H1 (cell line): ENCODE measurements around the gene CHN2. TPM values are rescaled to one million over a fixed set of nuclear protein-coding genes. Genes with fewer than 3 reads are reported as not detected.

ENCODE experiments used
- CTCF ChIA-PET: fragments of 300-600 bp; sonication (Branson Sonifier 250); formaldehyde crosslinking; loops from one replicate; lab custom pipeline; 2021; ENCODE audit not compliant: partially characterized antibody; lab: Charles Lee
- POLR2A ChIA-PET: fragments of 300-600 bp; sonication (Branson Sonifier 250); formaldehyde crosslinking; loops from one replicate; lab custom pipeline; 2021; ENCODE audit warnings: inconsistent platforms; ENCODE audit not compliant: partially characterized antibody; lab: Charles Lee
- DNase-seq, 2 experiments: peaks; one replicate each; pipeline versions ENCODE4 v3.0.0 to v3.0.0-alpha.2; 2010 to 2022; ENCODE audit warnings: low spot score in 2 of 2, low read depth in 1 of 2, mixed read lengths in 1 of 2
- FAIRE-seq: peaks from 2 replicates; lab custom pipeline; 2011; peaks lifted over from hg19 to GRCh38; lab: Jason Lieb, UNC
- H2AFZ ChIP-seq: 2 replicates; pipeline ENCODE4 v1.8.1; 2012; ENCODE audit warnings: low read length, inconsistent platforms
- H2AK5ac ChIP-seq: 2 replicates; pipeline ENCODE4 v1.6.1; 2013; ENCODE audit warnings: low read depth, low read length
- H2BK120ac ChIP-seq: replicated peaks from 2 replicates; pipeline ENCODE3; 2013; ENCODE audit warnings: low read depth, low read length, inconsistent platforms
- H2BK12ac ChIP-seq: 2 replicates; pipeline ENCODE4 v1.6.1; 2013; ENCODE audit warnings: low read depth, low read length
- H2BK15ac ChIP-seq: 2 replicates; pipeline ENCODE4 v1.6.1; 2013; ENCODE audit warnings: low read length
- H2BK20ac ChIP-seq: 2 replicates; pipeline ENCODE4 v1.6.1; 2013; ENCODE audit warnings: low read length
- H2BK5ac ChIP-seq: 2 replicates; pipeline ENCODE4 v1.6.1; 2013; ENCODE audit warnings: low read depth, low read length
- H3K14ac ChIP-seq: 2 replicates; pipeline ENCODE4 v1.6.1; 2013; ENCODE audit warnings: inconsistent platforms; ENCODE audit not compliant: insufficient read length
- H3K18ac ChIP-seq: 2 replicates; pipeline ENCODE4 v1.6.1; 2013; ENCODE audit warnings: low read length; ENCODE audit errors: extremely low read depth
- H3K23ac ChIP-seq: 2 replicates; pipeline ENCODE4 v1.6.1; 2013; ENCODE audit warnings: inconsistent platforms; ENCODE audit not compliant: insufficient read length
- H3K23me2 ChIP-seq: 2 replicates; pipeline ENCODE4 v1.6.1; 2013; ENCODE audit warnings: low read depth, low read length
- H3K27ac ChIP-seq: 2 replicates; pipeline ENCODE4 v1.6.1; 2011; ENCODE audit warnings: low read depth, low read length, inconsistent platforms
- H3K27me3 ChIP-seq, 4 experiments: replicated peaks in 1 of 4; 1 replicate in 1 of 4; 2 replicates in 3 of 4; pipeline versions ENCODE4 v1.6.1 to v1.8.1; 2011 to 2013; ENCODE audit warnings: low read length in 3 of 4, mild to moderate bottlenecking in 3 of 4, inconsistent platforms in 2 of 4, mixed read lengths in 2 of 4, moderate library complexity in 1 of 4; ENCODE audit not compliant: control insufficient read depth in 3 of 4, insufficient read depth in 3 of 4; ENCODE audit errors: extremely low read depth in 1 of 4
- H3K36me3 ChIP-seq, 4 experiments: 2 replicates each; pipeline versions ENCODE4 v1.6.1 to v1.8.1; 2011 to 2013; ENCODE audit warnings: mild to moderate bottlenecking in 4 of 4, low read length in 3 of 4, moderate library complexity in 2 of 4, control low read depth in 1 of 4, inconsistent platforms in 1 of 4; ENCODE audit not compliant: insufficient read depth in 4 of 4, control insufficient read depth in 2 of 4
- H3K4ac ChIP-seq: replicated peaks from 2 replicates; pipeline ENCODE3; 2013; ENCODE audit warnings: low read length, low read depth, mixed read lengths, inconsistent platforms; ENCODE audit not compliant: insufficient read length
- H3K4me1 ChIP-seq, 4 experiments: replicated peaks in 1 of 4; 1 replicate in 1 of 4; 2 replicates in 3 of 4; pipeline versions ENCODE4 v1.6.1 to v1.8.1; 2011 to 2013; ENCODE audit warnings: low read length in 3 of 4, inconsistent platforms in 2 of 4, mixed read lengths in 1 of 4; ENCODE audit not compliant: insufficient read depth in 4 of 4, control insufficient read depth in 3 of 4
- H3K4me2 ChIP-seq, 2 experiments: 2 replicates each; pipeline versions ENCODE4 v1.6.1 to v1.8.1; 2011 to 2013; ENCODE audit warnings: low read depth in 2 of 2, low read length in 2 of 2, control low read depth in 1 of 2, inconsistent platforms in 1 of 2, mild to moderate bottlenecking in 1 of 2; ENCODE audit not compliant: insufficient read depth in 1 of 2
- H3K4me3 ChIP-seq, 4 experiments: fragments of 200-600, 300-600 bp in 1 of 4; sonication (generic), shearing (Covaris generic), sonication (Bioruptor Twin) in 1 of 4; 2 replicates each; pipeline versions ENCODE4 v1.5.1 to v1.8.1; 2011 to 2016; ENCODE audit warnings: low read length in 4 of 4, low read depth in 3 of 4, control low read depth in 2 of 4, inconsistent platforms in 2 of 4, mild to moderate bottlenecking in 2 of 4, mixed read lengths in 1 of 4, moderate library complexity in 1 of 4; ENCODE audit not compliant: insufficient read depth in 2 of 4; ENCODE audit errors: extremely low read depth in 1 of 4
- H3K56ac ChIP-seq: replicated peaks from 2 replicates; pipeline ENCODE3; 2013; ENCODE audit warnings: low read depth, mild to moderate bottlenecking, mixed read lengths, low read length, inconsistent platforms; ENCODE audit not compliant: insufficient read length
- H3K79me1 ChIP-seq: 2 replicates; pipeline ENCODE4 v1.6.1; 2013; ENCODE audit warnings: low read depth, low read length, control low read depth
- H3K79me2 ChIP-seq, 2 experiments: 2 replicates each; pipeline versions ENCODE4 v1.6.1 to v1.8.1; 2012 to 2013; ENCODE audit warnings: low read length in 2 of 2, mild to moderate bottlenecking in 2 of 2, inconsistent platforms in 1 of 2; ENCODE audit not compliant: insufficient read depth in 2 of 2, control insufficient read depth in 1 of 2
- H3K9ac ChIP-seq, 4 experiments: replicated peaks in 1 of 4; 1 replicate in 1 of 4; 2 replicates in 3 of 4; pipeline versions ENCODE4 v1.6.1 to v1.8.1; 2011 to 2013; ENCODE audit warnings: low read depth in 3 of 4, low read length in 3 of 4, control low read depth in 2 of 4, mild to moderate bottlenecking in 2 of 4, moderate library complexity in 2 of 4, inconsistent platforms in 1 of 4; ENCODE audit errors: extremely low read depth in 1 of 4
- H3K9me3 ChIP-seq, 2 experiments: 2 replicates each; pipeline versions ENCODE4 v1.6.1 to v1.8.1; 2012 to 2013; ENCODE audit warnings: mild to moderate bottlenecking in 2 of 2, moderate library complexity in 2 of 2, control low read depth in 1 of 2, inconsistent platforms in 1 of 2, low read depth in 1 of 2, low read length in 1 of 2, mixed read lengths in 1 of 2; ENCODE audit not compliant: insufficient read depth in 2 of 2
- H4K20me1 ChIP-seq, 2 experiments: replicated peaks in 1 of 2; 2 replicates each; pipeline versions ENCODE3 to v1.8.1; 2011 to 2013; ENCODE audit warnings: inconsistent platforms in 2 of 2, low read length in 2 of 2, mild to moderate bottlenecking in 1 of 2; ENCODE audit not compliant: insufficient read depth in 2 of 2, control insufficient read depth in 1 of 2
- H4K5ac ChIP-seq: 2 replicates; pipeline ENCODE4 v1.6.1; 2013; ENCODE audit warnings: low read length, low read depth, mixed read lengths, inconsistent platforms; ENCODE audit not compliant: insufficient read length
- H4K8ac ChIP-seq: 2 replicates; pipeline ENCODE4 v1.8.0; 2013; ENCODE audit warnings: mild to moderate bottlenecking, moderate library complexity, low read length, inconsistent platforms; ENCODE audit not compliant: insufficient read depth; ENCODE audit errors: extremely low read depth
- H4K91ac ChIP-seq: replicated peaks from 2 replicates; pipeline ENCODE3; 2013; ENCODE audit warnings: low read length, mixed read lengths, inconsistent platforms; ENCODE audit not compliant: insufficient read length
- ASH2L ChIP-seq: fragments of 200-600, 300-600 bp; sonication (generic); IDR thresholded peaks from one replicate; pipeline ENCODE4 v1.7.1; 2017; ENCODE audit warnings: low read length
- BACH1 ChIP-seq: IDR thresholded peaks from 2 replicates; pipeline ENCODE4 v1.6.1; 2012; ENCODE audit warnings: low read length, improper control_type of control experiment
- BCL11A ChIP-seq, 2 experiments: IDR thresholded peaks; one replicate each; pipeline ENCODE4 v1.6.1; 2011; ENCODE audit warnings: low read depth in 2 of 2, low read length in 2 of 2, mild to moderate bottlenecking in 2 of 2
- CTBP2 ChIP-seq: IDR thresholded peaks from 2 replicates; pipeline ENCODE4 v1.7.0; 2011; ENCODE audit warnings: borderline replicate concordance, mild to moderate bottlenecking, moderate library complexity, mixed read lengths, low read length; ENCODE audit not compliant: insufficient read depth, insufficient read length
- EP300 ChIP-seq, 2 experiments: IDR thresholded peaks; 1 replicate in 1 of 2; 2 replicates in 1 of 2; pipeline ENCODE4 v1.6.1; 2011 to 2012; ENCODE audit warnings: low read depth in 2 of 2, low read length in 2 of 2, mild to moderate bottlenecking in 2 of 2, borderline replicate concordance in 1 of 2, inconsistent platforms in 1 of 2, moderate library complexity in 1 of 2
- HDAC2 ChIP-seq, 2 experiments: fragments of 300-600 bp in 1 of 2; sonication (generic) in 1 of 2; IDR thresholded peaks; 2 replicates each; pipeline ENCODE4 v1.6.1; 2011 to 2012; ENCODE audit warnings: low read depth in 2 of 2, low read length in 2 of 2, mild to moderate bottlenecking in 2 of 2, moderate library complexity in 2 of 2, borderline replicate concordance in 1 of 2, inconsistent platforms in 1 of 2
- JUN ChIP-seq: IDR thresholded peaks from 2 replicates; pipeline ENCODE4 v1.6.1; 2011; ENCODE audit warnings: low read depth, mild to moderate bottlenecking, improper control_type of control experiment, low read length
- JUND ChIP-seq: IDR thresholded peaks from 2 replicates; pipeline ENCODE4 v1.6.1; 2011; ENCODE audit warnings: mild to moderate bottlenecking, improper control_type of control experiment, low read length
- SP1 ChIP-seq: IDR thresholded peaks from 2 replicates; pipeline ENCODE4 v1.6.1; 2011; ENCODE audit warnings: low read depth, low read length
- TAF1 ChIP-seq: IDR thresholded peaks from 2 replicates; pipeline ENCODE4 v1.6.1; 2011; ENCODE audit warnings: mild to moderate bottlenecking, low read depth, low read length
- TCF12 ChIP-seq: IDR thresholded peaks from 2 replicates; pipeline ENCODE4 v1.6.1; 2011; ENCODE audit warnings: low read depth, mild to moderate bottlenecking, low read length
- WGBS, 2 experiments: shearing (Covaris generic) in 1 of 2; methylation state at CpG; one replicate each; pipeline versions ENCODE4 v1.1.6 to v1.1.7; 2013 to 2015; ENCODE audit warnings: low lambda C conversion rate in 2 of 2, mixed read lengths in 2 of 2, inconsistent platforms in 1 of 2, low coverage in 1 of 2, missing lambda C conversion rate in 1 of 2; ENCODE audit not compliant: insufficient replicate concordance in 2 of 2, insufficient coverage in 1 of 2, insufficient read length in 1 of 2; ENCODE audit errors: extremely low coverage in 1 of 2, missing lambda C conversion rate in 1 of 2; 5-methylcytosine and 5-hydroxymethylcytosine counted together
- polyA plus RNA-seq, 7 experiments: library from polyadenylated mRNA; depleted of rRNA in 3 of 7; stranded (reverse) in 5 of 7; unstranded in 2 of 7; fragments of >200 nt in 5 of 7; fragments of 200-250 nt in 2 of 7; gene quantifications; 1 replicate in 5 of 7; 2 replicates in 1 of 7; 4 replicates in 1 of 7; pipeline versions ENCODE4 v1.2.1 to v1.2.3, GENCODE V29; 2011 to 2013; ENCODE audit warnings: missing spikeins in 2 of 7, mixed read lengths in 2 of 7
- total RNA-seq: library from RNA; stranded (reverse); fragmentation: NEBNext Ultra II Directional; extraction: Animal tissue kit (Norgen Biotek cat#: 25700); gene quantifications from 2 replicates; pipeline ENCODE4 v1.2.1, GENCODE V29; 2021
- TF ChIP-seq, protein P1 (sequence below), 3 experiments: IDR thresholded peaks; 1 replicate in 2 of 3; 2 replicates in 1 of 3; pipeline versions ENCODE4 v1.5.1 to v1.6.1; 2011; ENCODE audit warnings: low read length in 3 of 3, mild to moderate bottlenecking in 3 of 3, inconsistent platforms in 2 of 3, low read depth in 1 of 3, moderate library complexity in 1 of 3; ENCODE audit not compliant: insufficient read depth in 1 of 3; ENCODE audit errors: control extremely low read depth in 1 of 3

Gene CHN2
- total and polyA plus RNA-seq, 2 of the 8 experiments (the other 6 are each of a cell fraction or from before 2014, with no cell fraction given), result 2.9 to 4.8 TPM

DNA sequence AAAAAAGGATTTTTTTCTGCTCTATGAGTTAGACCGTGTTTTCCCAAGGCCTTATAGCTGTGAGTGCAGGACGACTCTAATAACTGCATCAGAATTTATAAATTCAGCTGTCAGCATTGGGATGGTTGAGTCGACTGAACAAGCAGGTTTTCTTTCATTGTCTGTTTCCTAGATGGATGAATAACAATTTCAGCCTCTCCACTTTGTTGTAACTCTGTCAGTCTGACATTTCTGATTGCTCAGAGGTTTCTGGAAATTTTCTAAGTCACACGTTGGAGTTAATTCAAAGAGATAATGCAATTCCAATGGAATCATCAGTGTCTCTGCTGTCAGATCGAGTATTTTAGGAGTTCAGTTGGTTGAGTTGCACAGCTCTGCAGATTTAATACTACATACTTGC is 159.2 kb downstream of the CHN2 start:
- Histone ChIP-seq H3K9me3 (no peaks in the 10 kb centered on the region), H3K56ac (no peak overlapping the region), H2BK20ac (no peak overlapping the region), H3K4me1 (no peaks in the 10 kb centered on the region), H3K79me2 (no peaks in the 10 kb centered on the region), H2BK120ac (no peak overlapping the region), H4K91ac (no peak overlapping the region), H3K4me2 (no peak overlapping the region), H3K14ac (no peak overlapping the region), H3K36me3 (no peaks in the 10 kb centered on the region), H3K4ac (no peak overlapping the region), H4K8ac (no peak overlapping the region), H2BK12ac (no peak overlapping the region), H4K5ac (no peak overlapping the region), H3K27ac (no peak overlapping the region), H2BK5ac (no peak overlapping the region), H3K23me2 (no peaks in the 10 kb centered on the region), H2AFZ (no peak overlapping the region), H2AK5ac (no peak overlapping the region), H4K20me1 (no peaks in the 10 kb centered on the region), H3K18ac (no peak overlapping the region), H3K4me3 (no peak overlapping the region), H3K9ac (no peak overlapping the region), H3K23ac (no peak overlapping the region), H3K79me1 (no peaks in the 10 kb centered on the region), H2BK15ac (no peak overlapping the region), H3K27me3 (no peaks in the 10 kb centered on the region)
- no peak for DNase-seq
- ChIA-PET POLR2A (interaction anchor here (1.3 kb wide), 1 partner anchor 35 kb away, joined by 4 read pairs; no protein-coding TSS in a partner anchor), CTCF (interaction anchor here (0.8 to 1.5 kb wide), 2 partner anchors 129 to 241 kb away, joined by 3 to 4 read pairs; no protein-coding TSS in a partner anchor)
- 89% methylated on average over 5 of the region's 5 CpGs; no CpG with 5 or more reads in 1 of the 2 experiments for WGBS, 2 experiments
- no peak for FAIRE-seq
- TF ChIP-seq EP300 (IDR thresholded peaks at IDR 0.05; ENCODE audit: borderline replicate concordance in 1 of 2, low read depth in 2 of 2, low read length in 2 of 2) (no peak), SP1 (no peak), BCL11A (IDR thresholded peaks at IDR 0.05; ENCODE audit: low read depth in 2 of 2, low read length in 2 of 2) (no peak), BACH1 (no peak), JUND (no peak), ASH2L (no peak), TCF12 (no peak), HDAC2 (IDR thresholded peaks at IDR 0.05; ENCODE audit: borderline replicate concordance in 1 of 2, low read depth in 2 of 2, low read length in 2 of 2) (no peak), TAF1 (no peak), CTBP2 (no peak), JUN (no peak)
- TF ChIP-seq, protein P1, sequence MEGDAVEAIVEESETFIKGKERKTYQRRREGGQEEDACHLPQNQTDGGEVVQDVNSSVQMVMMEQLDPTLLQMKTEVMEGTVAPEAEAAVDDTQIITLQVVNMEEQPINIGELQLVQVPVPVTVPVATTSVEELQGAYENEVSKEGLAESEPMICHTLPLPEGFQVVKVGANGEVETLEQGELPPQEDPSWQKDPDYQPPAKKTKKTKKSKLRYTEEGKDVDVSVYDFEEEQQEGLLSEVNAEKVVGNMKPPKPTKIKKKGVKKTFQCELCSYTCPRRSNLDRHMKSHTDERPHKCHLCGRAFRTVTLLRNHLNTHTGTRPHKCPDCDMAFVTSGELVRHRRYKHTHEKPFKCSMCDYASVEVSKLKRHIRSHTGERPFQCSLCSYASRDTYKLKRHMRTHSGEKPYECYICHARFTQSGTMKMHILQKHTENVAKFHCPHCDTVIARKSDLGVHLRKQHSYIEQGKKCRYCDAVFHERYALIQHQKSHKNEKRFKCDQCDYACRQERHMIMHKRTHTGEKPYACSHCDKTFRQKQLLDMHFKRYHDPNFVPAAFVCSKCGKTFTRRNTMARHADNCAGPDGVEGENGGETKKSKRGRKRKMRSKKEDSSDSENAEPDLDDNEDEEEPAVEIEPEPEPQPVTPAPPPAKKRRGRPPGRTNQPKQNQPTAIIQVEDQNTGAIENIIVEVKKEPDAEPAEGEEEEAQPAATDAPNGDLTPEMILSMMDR (IDR thresholded peaks at IDR 0.05; ENCODE audit: control extremely low read depth in 1 of 3, insufficient read depth in 1 of 3, low read depth in 1 of 3, low read length in 3 of 3), result no peak
